T47D (cell line): Measurements from ENCODE around the gene ZNF761.
"Not testable (repeated sequence)": the region's sequence is repeated elsewhere in the genome, so short reads cannot be mapped to it uniquely, and the experiment has no call there.

Source experiments
- DNase-seq, 2 experiments: peaks; one replicate each; pipeline versions ENCODE4 v3.0.0 to v3.0.0-alpha.2; 2011 to 2012; ENCODE audit warnings: low read depth in 1 of 2, low spot score in 1 of 2
- JUND ChIP-seq: IDR thresholded peaks from 2 replicates; pipeline ENCODE4 v1.6.1; 2012; ENCODE audit warnings: low read depth
- in situ Hi-C: cut with HindIII; loops from 2 replicates; pipeline ENCODE4 v1.10.0; 2016; ENCODE audit warnings: low sequenced_read_pairs, low pct_unique_long_range_greater_than_20kb

The ZNF761 gene

DNA sequence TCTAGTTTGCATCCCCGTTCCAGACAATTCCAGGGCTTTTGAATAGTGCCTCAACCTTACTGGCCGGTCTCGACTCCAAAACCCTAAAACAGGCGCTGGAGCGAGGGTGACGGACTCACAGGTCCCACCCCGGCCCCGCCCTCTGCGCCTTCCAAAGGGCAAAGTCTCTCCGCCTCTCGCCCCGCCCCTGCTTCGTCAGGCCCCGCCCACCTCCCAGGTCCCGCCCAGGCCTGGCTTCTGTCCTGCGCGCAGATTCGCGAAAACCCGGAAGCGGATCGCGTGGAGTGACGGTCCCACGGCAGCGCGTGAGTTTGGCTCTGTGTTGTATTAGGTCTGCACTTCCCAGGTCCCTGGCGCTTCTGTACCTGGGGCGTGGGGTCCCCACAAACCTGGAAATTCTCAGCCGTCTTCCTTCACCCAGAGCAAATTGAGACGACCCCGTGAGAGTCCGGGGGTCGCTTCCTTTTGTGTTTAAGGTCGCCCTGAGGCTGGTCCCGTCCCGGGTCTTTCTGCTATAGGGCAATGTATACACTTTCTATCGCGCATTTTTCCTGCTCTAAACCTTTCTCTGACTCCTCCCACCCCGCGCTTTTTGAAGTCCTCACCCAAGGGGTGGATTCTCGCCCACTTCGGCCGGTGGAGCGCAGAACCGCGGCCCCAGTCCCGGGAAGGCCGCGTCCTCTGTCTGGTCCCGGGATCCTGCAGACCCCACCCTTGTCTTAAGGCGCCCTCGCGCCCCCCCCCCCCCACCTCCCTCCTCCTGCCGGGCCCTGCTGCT, 35.9 kb downstream of the ZNF761 start, which contains the start of gene ZNF813:
TSS of gene ZNF813 (plus strand) at position 249 of the 778 bp plus-strand sequence. CDS start 16,090 bp downstream, outside the sequence.
- TF ChIP-seq JUND, result no peak
- peak; percentile 81 to 89 for DNase-seq
- in situ Hi-C loops, result no loop called here

DNA sequence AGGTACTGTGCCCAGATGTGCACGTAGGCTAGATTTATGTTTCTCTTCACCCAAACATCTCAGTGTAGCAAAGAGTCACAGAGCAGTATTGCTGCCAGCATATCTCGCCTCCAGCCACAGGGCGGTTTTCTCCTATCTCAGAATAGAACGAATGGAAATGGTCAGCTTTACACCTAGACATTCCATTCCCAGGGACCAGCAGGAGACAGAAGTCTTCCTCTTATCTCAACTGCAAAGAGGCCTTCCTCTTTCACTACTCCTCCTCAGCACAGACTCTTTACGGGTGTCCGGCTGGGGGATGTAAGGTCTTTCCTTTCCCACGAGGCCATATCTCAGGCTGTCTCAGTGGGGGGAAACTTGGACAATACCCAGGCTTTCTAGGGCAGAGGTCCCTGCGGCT, 36.8 kb downstream of the ZNF761 start:
- in situ Hi-C loops, DNase-seq: not testable (repeated sequence)

GRCh38 chr19:53471916-53472315, 40.1 kb downstream of the ZNF761 start:
- no peak for TF ChIP-seq JUND
- DNase-seq, result no peak
- in situ Hi-C loops, result no loop called here

DNA sequence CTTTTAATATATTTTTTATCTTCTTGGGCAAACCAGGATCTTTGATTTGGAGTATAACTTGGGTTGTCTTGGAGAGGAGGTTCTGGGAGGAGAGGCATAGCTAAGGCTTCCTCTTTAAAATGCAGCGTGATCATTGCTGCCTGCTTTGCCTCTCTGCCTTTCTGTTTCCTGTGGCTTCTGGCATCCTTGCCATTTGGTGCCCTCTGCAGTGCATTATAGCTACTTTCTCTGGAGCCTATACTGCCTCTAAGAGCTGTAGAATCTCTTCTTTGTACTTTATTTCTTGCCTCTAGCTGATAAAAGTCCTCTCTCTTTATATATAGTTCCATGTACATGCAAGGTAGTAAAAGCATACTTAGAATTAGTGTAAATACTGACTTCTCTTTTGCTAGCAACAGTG, 43.0 kb downstream of the ZNF761 start:
- DNase-seq, result peak in 1 of 2 experiments; percentile 39

GRCh38 chr19:53475470-53475869, 43.7 kb downstream of the ZNF761 start:
- in situ Hi-C loops, result not testable (repeated sequence)

More for the DNA sequence above, 43.0 kb downstream of the ZNF761 start:
- in situ Hi-C loops, result not testable (repeated sequence)

DNA sequence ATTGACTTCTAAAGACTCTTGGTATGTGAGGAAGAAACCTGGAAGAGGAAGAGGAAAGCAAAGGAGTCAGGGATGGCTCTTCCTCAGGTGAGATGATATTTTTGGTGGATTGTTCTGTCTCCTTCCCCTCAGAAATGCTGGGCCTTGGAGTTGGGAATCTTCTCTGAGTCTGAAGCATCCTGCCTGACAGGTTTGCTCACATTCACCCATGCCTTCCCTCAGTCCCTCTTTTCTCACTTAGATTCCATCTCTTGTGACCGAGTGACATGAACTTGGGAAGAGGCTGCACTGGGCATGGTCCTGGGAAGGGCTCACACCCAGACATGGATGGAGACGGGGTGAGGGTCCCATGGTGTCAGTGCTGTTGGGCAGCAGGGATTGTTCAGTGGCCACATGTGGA, 52.0 kb downstream of the ZNF761 start:
- peak in 1 of 2 experiments; percentile 64 for DNase-seq
- in situ Hi-C loops, result not testable (repeated sequence)

More at GRCh38 chr19:53475470-53475869, 43.7 kb downstream of the ZNF761 start:
- DNase-seq, result not testable (repeated sequence)

DNA sequence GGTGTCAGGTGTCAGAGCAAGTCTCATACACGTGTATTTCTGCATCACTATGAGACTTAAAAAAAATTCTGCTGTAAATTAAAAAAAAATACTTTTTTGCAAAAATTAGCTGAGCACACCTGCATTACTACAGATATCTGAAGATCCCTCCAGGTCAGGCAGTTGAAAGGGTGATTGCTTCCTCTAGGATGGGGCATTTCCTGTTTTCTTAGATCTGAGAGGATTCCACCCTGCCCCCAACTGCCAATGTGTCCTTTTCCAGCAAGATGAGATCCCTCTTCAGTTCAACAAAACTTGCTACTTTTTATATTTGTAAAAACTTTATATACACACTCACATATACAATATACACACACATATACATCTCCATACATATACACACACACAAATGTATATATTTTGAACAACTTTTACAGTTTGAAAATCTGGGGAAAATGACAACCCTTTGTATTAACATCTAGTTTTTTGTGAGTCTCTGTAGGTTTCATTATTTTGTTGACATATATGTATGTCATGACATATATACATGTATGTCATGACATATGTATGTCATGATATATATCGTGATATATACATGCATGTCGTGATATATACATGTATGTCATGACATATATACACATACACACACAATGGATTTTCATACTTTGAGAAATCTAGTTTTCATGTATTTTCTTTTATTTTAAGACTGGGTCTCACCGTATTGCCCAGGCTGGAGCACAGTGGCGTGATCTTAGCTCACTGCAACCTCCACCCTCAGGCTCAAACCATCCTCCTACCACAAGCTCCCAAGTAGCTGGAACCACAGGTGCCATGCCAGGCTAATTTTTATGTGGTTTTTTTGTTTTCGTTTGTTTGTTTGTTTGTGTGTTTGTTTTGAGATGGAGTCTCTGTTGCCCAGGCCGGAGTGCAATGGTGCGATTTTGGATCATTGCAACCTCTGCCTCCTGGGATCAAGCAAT, 53.5 kb downstream of the ZNF761 start:
- in situ Hi-C loops, result no loop called here
- no peak for DNase-seq
- no peak for TF ChIP-seq JUND

- in situ Hi-C loops, result no loop called here
- no peak for DNase-seq
- TF ChIP-seq JUND, result no peak
Measured at GRCh38 chr19:53492153-53492552, 60.4 kb downstream of the ZNF761 start.

DNA sequence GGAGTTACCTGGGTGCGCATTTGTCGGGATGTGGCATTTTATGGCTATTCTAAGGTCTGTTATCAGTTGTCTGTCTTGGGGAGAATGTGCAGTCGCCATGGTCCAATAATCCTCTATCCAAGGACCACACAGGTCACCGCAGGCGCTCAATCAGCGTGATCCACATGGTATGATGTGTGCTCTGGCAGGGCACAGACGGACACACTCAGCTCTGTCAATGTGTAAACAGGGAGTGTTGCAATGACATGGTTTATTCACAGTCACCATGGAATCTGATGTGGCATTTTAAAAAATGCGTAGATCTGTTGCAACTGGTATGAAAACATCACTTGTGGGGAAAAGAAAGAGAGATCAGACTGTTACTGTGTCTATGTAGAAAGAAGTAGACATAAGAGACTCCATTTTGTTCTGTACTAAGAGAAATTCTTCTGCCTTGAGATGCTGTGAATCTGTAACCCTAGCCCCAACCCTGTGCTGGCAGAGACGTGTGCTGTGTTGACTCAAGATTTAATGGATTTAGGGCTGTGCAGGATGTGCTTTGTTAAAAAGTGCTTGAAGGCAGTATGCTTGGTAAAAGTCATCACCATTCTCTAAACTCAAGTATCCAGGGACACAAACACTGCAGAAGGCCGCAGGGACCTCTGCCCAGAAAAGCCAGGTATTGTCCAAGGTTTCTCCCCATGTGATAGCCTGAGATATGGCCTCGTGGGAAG, 65.7 kb downstream of the ZNF761 start:
- peak in 1 of 2 experiments; percentile 26 for DNase-seq
- in situ Hi-C loops, result not testable (repeated sequence)

DNA sequence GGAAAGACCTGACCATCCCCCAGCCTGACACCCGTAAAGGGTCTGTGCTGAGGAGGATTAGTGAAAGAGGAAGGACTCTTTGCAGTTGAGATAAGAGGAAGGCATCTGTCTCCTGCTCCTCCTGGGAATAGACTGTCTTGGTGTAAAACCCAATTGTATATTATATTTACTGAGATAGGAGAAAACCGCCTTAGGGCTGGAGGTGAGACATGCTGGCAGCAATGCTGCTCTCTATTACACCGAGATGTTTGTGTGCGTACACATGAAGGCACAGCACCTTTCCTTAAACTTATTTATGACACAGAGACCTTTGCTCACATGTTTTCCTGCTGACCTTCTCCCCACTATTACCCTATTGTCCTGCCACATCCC, 66.2 kb downstream of the ZNF761 start:
- not testable (repeated sequence) for DNase-seq

DNA sequence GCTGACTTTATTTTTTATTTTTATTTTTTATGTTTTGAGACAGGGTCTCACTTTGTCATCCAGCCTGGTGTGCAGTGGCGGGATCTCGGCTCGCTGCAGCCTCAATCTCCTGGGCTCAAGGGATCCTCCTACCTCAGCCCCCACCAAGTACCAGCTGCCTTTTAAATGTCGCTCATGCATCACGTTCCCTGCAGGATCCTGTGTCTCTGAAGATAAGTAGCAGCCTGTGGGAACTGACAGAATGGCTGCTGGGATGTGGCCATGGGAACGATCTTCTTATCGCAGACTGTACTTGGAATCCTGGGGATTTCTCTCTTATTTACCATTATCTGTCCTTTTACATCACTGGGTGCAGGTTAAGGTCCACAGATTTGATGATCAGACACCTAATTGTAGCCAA, 71.4 kb downstream of the ZNF761 start:
- DNase-seq, in situ Hi-C loops: not testable (repeated sequence)

More for the DNA sequence above, 66.2 kb downstream of the ZNF761 start:
- in situ Hi-C loops, result not testable (repeated sequence)

DNA sequence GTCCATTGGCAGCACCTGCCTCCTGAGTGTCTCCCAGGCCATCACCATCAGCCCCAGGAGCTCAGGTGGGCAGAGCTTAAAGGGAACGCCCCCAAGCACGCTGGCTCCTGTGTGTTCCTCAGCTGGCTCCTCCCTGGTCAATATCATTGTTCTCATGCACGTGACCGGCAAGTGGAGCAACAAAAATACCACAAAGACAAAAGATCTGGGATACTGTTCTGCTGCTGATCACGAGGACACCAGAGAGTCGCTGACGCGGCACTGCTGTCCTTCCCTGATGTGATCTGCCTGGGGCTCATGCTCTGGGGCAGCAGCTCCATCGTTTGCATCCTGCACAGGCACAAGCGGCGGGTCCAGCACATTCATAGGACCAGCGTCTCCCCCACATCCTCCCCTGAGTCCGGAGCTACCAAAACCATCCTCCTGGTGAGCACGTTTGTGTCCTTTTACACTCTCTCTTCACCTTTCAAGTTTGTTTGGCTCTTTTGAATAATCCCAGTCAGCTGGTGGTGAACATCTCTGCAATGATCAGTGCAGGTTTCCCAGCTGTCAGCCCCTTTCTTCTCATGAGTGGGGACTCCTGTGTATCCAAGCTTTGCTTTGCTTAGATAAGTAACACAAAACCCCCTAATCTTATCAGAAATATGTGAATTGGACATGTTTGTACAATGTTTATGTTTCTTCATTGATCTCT, 72.0 kb downstream of the ZNF761 start:
- DNase-seq, in situ Hi-C loops: not testable (repeated sequence)

DNA sequence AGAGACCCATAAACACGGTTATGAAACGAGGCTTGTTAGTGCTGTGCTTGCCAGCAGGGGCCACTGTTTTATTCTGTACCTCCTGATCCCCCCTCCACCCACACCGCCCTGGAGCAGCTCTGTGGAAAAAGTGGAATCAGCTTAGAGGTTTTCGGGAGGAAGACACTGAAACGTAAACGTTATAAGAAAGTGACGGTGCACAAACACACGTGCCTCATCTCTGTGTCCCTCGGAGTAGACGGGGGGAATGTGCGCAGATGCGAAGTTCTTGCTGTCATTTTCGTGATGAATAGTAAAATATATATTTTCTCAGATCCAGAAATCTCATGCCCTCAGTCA, 72.5 kb downstream of the ZNF761 start:
- in situ Hi-C loops, result not testable (repeated sequence)

More for the DNA sequence above, 72.5 kb downstream of the ZNF761 start:
- peak in 1 of 2 experiments; percentile 16 for DNase-seq
